HG02678 (cell line): ENCODE measurements around the gene ALOXE3.
"Not testable (repeated sequence)": the region's sequence is repeated elsewhere in the genome, so short reads cannot be mapped to it uniquely, and the experiment has no call there.

Experiments
- ATAC-seq: cut with Tn5 transposase; IDR thresholded peaks from one replicate; pipeline ENCODE4 v1.9.1; 2021; ENCODE audit warnings: mild to moderate bottlenecking, moderate library complexity; ENCODE audit not compliant: unreplicated experiment

Gene ALOXE3

GRCh38 chr17:8122924-8123694 lies 4.8 kb upstream of the ALOXE3 start:
- ATAC-seq, result no peak

- no peak for ATAC-seq
These were observed 4.2 kb upstream of the ALOXE3 start for GRCh38 chr17:8122422-8122923.

- ATAC-seq, result peak; percentile 27
These were observed 3.5 kb upstream of the ALOXE3 start for GRCh38 chr17:8121681-8122421.

- no peak for ATAC-seq
These were observed 3.0 kb upstream of the ALOXE3 start for GRCh38 chr17:8121407-8121680.

- no peak for ATAC-seq
These were observed 2.4 kb upstream of the ALOXE3 start for GRCh38 chr17:8120520-8121406.

- peak; percentile 32 for ATAC-seq
These were observed 1.5 kb upstream of the ALOXE3 start for GRCh38 chr17:8119581-8120519.

- ATAC-seq, result peak; percentile 48
These were observed 661 bp upstream of the ALOXE3 start for GRCh38 chr17:8118769-8119580.

- no peak for ATAC-seq
These were observed 841 bp downstream of the ALOXE3 start for GRCh38 chr17:8117367-8117979.

GRCh38 chr17:8116776-8117175 lies 1.5 kb downstream of the ALOXE3 start:
- no peak for ATAC-seq

- ATAC-seq, result no peak
These were observed 7.4 kb downstream of the ALOXE3 start for GRCh38 chr17:8110907-8111306.

- no peak for ATAC-seq
These were observed 7.9 kb downstream of the ALOXE3 start for GRCh38 chr17:8110456-8110804.

- no peak for ATAC-seq
These were observed 8.5 kb downstream of the ALOXE3 start for GRCh38 chr17:8109661-8110455.

- no peak for ATAC-seq
These were observed 9.2 kb downstream of the ALOXE3 start for GRCh38 chr17:8108972-8109660.

- ATAC-seq, result not testable (repeated sequence)
These were observed 11.3 kb downstream of the ALOXE3 start for GRCh38 chr17:8106980-8107379.

GRCh38 chr17:8105957-8106398 lies 12.3 kb downstream of the ALOXE3 start:
- no peak for ATAC-seq

- no peak for ATAC-seq
These were observed 13.4 kb downstream of the ALOXE3 start for GRCh38 chr17:8104911-8105310.

- no peak for ATAC-seq
These were observed 14.8 kb downstream of the ALOXE3 start for GRCh38 chr17:8103549-8103948.

- no peak for ATAC-seq
These were observed 16.6 kb downstream of the ALOXE3 start for GRCh38 chr17:8101721-8102120.
